DND-41 (cell line): Measurements from ENCODE around the gene WDR36.
A peak's percentile ranks its signal among the peaks of the same experiment; 100 is the strongest.

Experiments used
- ATAC-seq: fragments of 200-7000 bp; cut with Tn5 transposase; 3 replicates; pipeline ENCODE4 v1.9.1; 2021; ENCODE audit warnings: low read depth; ENCODE audit not compliant: insufficient read depth
- DNase-seq: peaks from one replicate; pipeline ENCODE4 v3.0.0-alpha.2; 2020
- H2AFZ ChIP-seq: 2 replicates; pipeline ENCODE4 v1.6.0; 2012; ENCODE audit warnings: low read depth, low read length
- H3K27ac ChIP-seq: 2 replicates; pipeline ENCODE4 v1.5.1; 2012; ENCODE audit warnings: low read length, inconsistent platforms
- H3K27me3 ChIP-seq: fragments of 200-600 bp; sonication (generic); 2 replicates; pipeline ENCODE4 v1.6.0; 2012; ENCODE audit warnings: low read length, mild to moderate bottlenecking, inconsistent platforms; ENCODE audit not compliant: insufficient read depth, poor library complexity
- H3K36me3 ChIP-seq: 2 replicates; pipeline ENCODE4 v1.5.1; 2012; ENCODE audit warnings: low read length, inconsistent platforms; ENCODE audit not compliant: insufficient read depth
- H3K4me1 ChIP-seq: 2 replicates; pipeline ENCODE4 v1.5.1; 2012; ENCODE audit warnings: mild to moderate bottlenecking, low read length; ENCODE audit not compliant: insufficient read depth
- H3K4me2 ChIP-seq: 2 replicates; pipeline ENCODE4 v1.6.0; 2012; ENCODE audit warnings: mild to moderate bottlenecking, moderate library complexity, low read length, inconsistent platforms; ENCODE audit not compliant: insufficient read depth
- H3K4me3 ChIP-seq, 2 experiments: fragments of 200-600 bp in 1 of 2; shearing (Covaris generic) in 1 of 2; 2 replicates each; pipeline ENCODE4 v1.5.1; 2012 to 2016; ENCODE audit warnings: inconsistent platforms in 2 of 2, low read length in 2 of 2, mild to moderate bottlenecking in 2 of 2, low read depth in 1 of 2, moderate library complexity in 1 of 2
- H3K79me2 ChIP-seq: 2 replicates; pipeline ENCODE4 v1.6.0; 2012; ENCODE audit warnings: low read length, inconsistent platforms; ENCODE audit not compliant: insufficient read depth
- H3K9ac ChIP-seq: 2 replicates; pipeline ENCODE4 v1.6.0; 2012; ENCODE audit warnings: low read depth, mild to moderate bottlenecking, inconsistent platforms, low read length, moderate library complexity
- H3K9me3 ChIP-seq: 2 replicates; pipeline ENCODE4 v1.5.1; 2012; ENCODE audit warnings: low read length, moderate library complexity, mild to moderate bottlenecking, inconsistent platforms; ENCODE audit not compliant: insufficient read depth, severe bottlenecking
- H4K20me1 ChIP-seq: 2 replicates; pipeline ENCODE4 v1.6.0; 2012; ENCODE audit warnings: low read length; ENCODE audit not compliant: insufficient read depth
- CTCF ChIP-seq: IDR thresholded peaks from 2 replicates; pipeline ENCODE4 v1.5.1; 2012; ENCODE audit warnings: borderline replicate concordance, low read length, moderate library complexity, mild to moderate bottlenecking; ENCODE audit not compliant: poor library complexity, severe bottlenecking; ENCODE audit errors: extremely low read depth
- EZH2 ChIP-seq: IDR thresholded peaks from 3 replicates; pipeline ENCODE4 v1.6.1; 2012; ENCODE audit warnings: borderline replicate concordance, low read depth, mild to moderate bottlenecking, moderate library complexity, low read length, inconsistent platforms; ENCODE audit not compliant: severe bottlenecking

The WDR36 gene

GRCh38 chr5:111153945-111154344 lies 61.8 kb downstream of the WDR36 start:
- no peak overlapping the region for H3K9ac ChIP-seq
- TF ChIP-seq CTCF (no peak), EZH2 (no peak)
- no peak overlapping the region for H3K4me3 ChIP-seq
- H4K20me1 ChIP-seq = no peaks in the 10 kb centered on the region
- H3K79me2 ChIP-seq = no peaks in the 10 kb centered on the region
- H3K27ac ChIP-seq = no peak overlapping the region
- H3K9me3 ChIP-seq = no peaks in the 10 kb centered on the region
- no peak overlapping the region for H3K4me2 ChIP-seq
- H3K4me1 ChIP-seq = peaks cover 6% of the 10 kb centered on the region; the same call in 1 of the 2 replicates
- ATAC-seq = no peak
- H3K27me3 ChIP-seq = no peaks in the 10 kb centered on the region
- no peak for DNase-seq
- no peak overlapping the region for H2AFZ ChIP-seq
- no peaks in the 10 kb centered on the region for H3K36me3 ChIP-seq

GRCh38 chr5:111158105-111158744 lies 66.1 kb downstream of the WDR36 start:
- Histone ChIP-seq H3K36me3 (no peaks in the 10 kb centered on the region), H3K9me3 (no peaks in the 10 kb centered on the region), H3K4me1 (peaks cover 6% of the 10 kb centered on the region; the same call in 1 of the 2 replicates), H3K4me2 (peak overlapping the region; percentile 31), H3K4me3 (no peak overlapping the region), H3K27me3 (no peaks in the 10 kb centered on the region), H3K9ac (no peak overlapping the region), H4K20me1 (no peaks in the 10 kb centered on the region), H3K27ac (no peak overlapping the region), H3K79me2 (no peaks in the 10 kb centered on the region), H2AFZ (no peak overlapping the region)
- TF ChIP-seq CTCF (peak; percentile 100), EZH2 (no peak)
- DNase-seq (peak; percentile 80), ATAC-seq (peak; percentile 85)

- Histone ChIP-seq H3K79me2 (no peaks in the 10 kb centered on the region), H3K4me1 (peaks cover 6% of the 10 kb centered on the region; the same call in 1 of the 2 replicates), H3K4me2 (no peak overlapping the region), H3K27ac (no peak overlapping the region), H3K9me3 (no peaks in the 10 kb centered on the region), H3K27me3 (no peaks in the 10 kb centered on the region), H3K4me3 (no peak overlapping the region), H2AFZ (no peak overlapping the region), H3K9ac (no peak overlapping the region), H4K20me1 (no peaks in the 10 kb centered on the region), H3K36me3 (no peaks in the 10 kb centered on the region)
- no peak for TF ChIP-seq EZH2
- TF ChIP-seq CTCF = peak; percentile 44
- 0 out of 3 replicates have a peak, but pooled peaks have one; percentile 27 for ATAC-seq
- DNase-seq = no peak
Observed at GRCh38 chr5:111159845-111160244, 67.7 kb downstream of the WDR36 start.
